T-helper 2 cell (primary cell): ENCODE measurements around the gene GALNS.
A peak's percentile ranks its signal among the peaks of the same experiment; 100 is the strongest.
"Not testable (repeated sequence)": the region's sequence is repeated elsewhere in the genome, so short reads cannot be mapped to it uniquely, and the experiment has no call there.

Experiments used
- DNase-seq, 5 experiments: peaks; one replicate each; pipeline versions ENCODE4 v3.0.0 to v3.0.0-alpha.2; 2012 to 2022

GALNS gene

GRCh38 chr16:88834670-88835069 lies 22.1 kb downstream of the GALNS start:
- no peak for DNase-seq

GRCh38 chr16:88833086-88833485 lies 23.7 kb downstream of the GALNS start:
- DNase-seq, result no peak

DNA sequence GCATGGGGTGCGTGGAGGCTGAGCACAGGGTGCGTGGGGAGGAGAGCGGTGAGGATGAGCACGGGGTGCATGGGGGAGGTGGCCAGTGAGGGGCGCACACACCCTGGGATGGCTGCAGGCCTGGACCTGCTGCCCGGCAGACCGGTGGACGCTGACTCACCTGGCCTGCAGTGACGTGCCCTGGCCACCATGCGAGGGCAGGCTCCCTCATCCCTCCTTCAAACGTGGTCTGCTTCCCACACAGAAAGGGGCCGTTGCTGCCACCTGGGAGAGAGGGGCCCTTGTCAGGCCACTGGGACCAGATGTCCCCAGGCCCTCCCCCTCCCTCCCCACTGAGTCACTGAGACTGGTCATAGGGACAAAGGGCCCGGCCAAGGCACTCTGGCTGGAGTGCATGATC lies 24.9 kb downstream of the GALNS start:
- no peak for DNase-seq

GRCh38 chr16:88830783-88831182 lies 26.0 kb downstream of the GALNS start:
- DNase-seq, result no peak

- DNase-seq, result no peak
Observed at GRCh38 chr16:88830258-88830657, 26.5 kb downstream of the GALNS start.

GRCh38 chr16:88828711-88829110 lies 28.0 kb downstream of the GALNS start:
- DNase-seq, result no peak

DNA sequence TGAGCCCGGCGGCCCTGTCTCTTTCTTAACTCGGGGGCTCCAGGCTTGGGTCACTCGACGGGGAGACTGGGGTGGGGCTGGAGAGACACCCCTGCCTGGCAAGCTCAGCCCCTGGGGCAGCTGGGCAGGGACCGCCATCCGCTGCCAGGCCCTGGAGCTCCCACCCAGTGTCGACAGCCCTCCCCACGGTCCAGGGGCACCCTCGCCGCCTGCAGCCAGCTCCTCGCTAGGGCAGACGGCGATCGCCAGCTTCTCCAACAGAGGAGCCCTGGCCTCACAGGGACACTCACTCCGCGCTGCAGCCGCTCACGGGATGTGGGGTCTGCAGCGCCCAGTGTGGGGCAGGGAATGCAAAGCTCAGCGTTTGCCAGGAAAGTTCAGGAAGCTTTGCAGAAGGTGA lies 29.0 kb downstream of the GALNS start:
- DNase-seq, result no peak

- no peak for DNase-seq
Observed at GRCh38 chr16:88826070-88826840, 30.5 kb downstream of the GALNS start.

- no peak for DNase-seq
Observed at GRCh38 chr16:88825146-88825545, 31.6 kb downstream of the GALNS start.

DNA sequence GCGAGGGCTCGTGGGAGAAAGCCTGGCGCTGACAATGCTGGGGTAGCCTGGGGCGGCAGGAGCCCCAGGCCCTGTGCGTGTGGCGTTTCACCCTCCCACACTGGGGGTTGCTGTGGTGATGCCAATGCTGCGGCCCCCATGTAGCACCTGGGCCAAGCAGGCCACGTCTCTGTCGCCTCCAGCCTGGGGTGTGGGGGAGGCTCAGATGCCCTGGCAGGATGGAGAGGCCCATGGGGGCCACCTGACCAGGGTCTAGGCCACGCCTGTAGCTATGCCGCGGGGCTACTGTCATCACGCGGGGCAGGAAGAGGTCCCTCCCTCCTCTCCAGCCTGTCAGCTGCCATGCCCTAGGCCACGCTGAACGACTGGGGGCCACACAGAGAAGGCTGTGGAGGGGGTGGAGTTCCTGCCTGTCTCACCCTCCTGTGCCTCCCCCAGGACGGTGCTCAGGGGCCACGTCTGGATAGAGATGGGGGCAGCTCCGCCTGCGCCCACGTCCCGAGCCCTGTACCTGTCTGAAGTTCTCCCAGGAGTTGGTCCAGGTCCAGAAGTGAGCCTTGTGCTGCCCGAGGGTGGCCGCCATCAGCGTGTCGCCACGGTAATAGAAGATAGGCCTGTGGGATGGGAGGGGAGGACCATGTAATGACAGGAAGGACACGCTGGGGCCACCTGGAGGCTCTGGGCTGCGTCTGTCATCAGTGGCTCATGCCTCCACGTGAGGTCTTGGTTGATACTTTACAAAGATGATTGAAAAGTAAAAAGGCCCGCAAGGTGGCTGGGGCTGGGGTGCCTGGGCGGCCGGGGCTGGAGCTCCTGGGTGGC lies 32.3 kb downstream of the GALNS start:
- DNase-seq, result no peak

GRCh38 chr16:88823646-88824045 lies 33.1 kb downstream of the GALNS start:
- DNase-seq, result not testable (repeated sequence)

GRCh38 chr16:88822281-88823040 lies 34.3 kb downstream of the GALNS start:
- DNase-seq, result no peak

- DNase-seq, result no peak
Observed at GRCh38 chr16:88821168-88821850, 35.4 kb downstream of the GALNS start.

- DNase-seq, result no peak
Observed at GRCh38 chr16:88820385-88821025, 36.2 kb downstream of the GALNS start.

- DNase-seq, result no peak
Observed at GRCh38 chr16:88819126-88819525, 37.6 kb downstream of the GALNS start.

DNA sequence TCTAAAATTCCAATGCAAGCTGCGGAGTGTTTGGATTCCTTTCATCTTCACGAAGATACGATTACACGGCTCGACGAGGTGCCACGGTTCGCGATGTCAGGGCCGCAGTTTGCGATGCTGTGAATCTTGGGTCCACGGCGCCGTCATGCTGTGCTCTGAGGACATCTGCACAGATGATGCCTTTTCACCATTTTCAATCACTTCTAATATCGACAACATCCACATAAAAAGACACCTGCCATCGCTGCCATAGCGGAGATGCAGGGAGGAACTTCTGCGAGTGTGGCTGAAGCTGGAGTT lies 38.2 kb downstream of the GALNS start:
- DNase-seq, result no peak

- DNase-seq, result no peak
Observed at GRCh38 chr16:88817785-88818574, 38.8 kb downstream of the GALNS start.

- no peak for DNase-seq
Observed at GRCh38 chr16:88816736-88817535, 39.8 kb downstream of the GALNS start.

DNA sequence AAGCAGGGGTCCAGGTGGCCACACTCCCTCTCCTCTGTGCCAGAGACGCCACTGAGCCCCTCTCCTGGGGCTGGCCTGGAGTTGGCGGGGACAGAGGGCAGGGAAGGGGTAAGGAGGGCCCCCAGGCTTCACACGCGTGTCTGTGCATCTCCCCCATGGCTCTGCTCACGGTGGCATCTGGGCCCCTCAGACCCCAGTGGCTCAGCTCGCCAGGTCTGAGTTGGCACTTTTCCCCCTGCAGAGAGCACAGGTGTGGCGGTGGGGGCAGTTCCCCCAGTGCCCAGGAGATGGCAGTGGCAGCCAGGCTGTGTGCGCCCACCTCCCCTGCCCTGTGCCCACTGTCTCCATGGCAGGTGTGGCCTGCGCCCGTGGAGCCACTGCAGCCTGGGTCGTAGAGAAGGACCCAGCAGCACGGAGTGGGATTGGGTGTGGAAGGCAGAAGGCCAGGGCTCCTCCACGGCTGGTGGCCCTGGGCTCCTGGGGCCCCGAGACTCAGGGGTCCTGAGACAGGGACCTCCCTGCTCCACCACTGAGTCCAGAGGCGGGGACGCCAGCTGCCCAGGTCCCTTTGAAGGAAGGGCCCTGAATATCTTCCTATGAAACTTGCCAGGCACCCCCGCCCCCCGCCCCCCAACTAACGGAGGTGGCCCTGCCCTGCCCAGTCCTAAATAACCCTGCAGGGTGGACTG lies 40.7 kb downstream of the GALNS start:
- DNase-seq, result peak in 3 of 5 experiments; percentile 32 to 54 (median 35)

DNA sequence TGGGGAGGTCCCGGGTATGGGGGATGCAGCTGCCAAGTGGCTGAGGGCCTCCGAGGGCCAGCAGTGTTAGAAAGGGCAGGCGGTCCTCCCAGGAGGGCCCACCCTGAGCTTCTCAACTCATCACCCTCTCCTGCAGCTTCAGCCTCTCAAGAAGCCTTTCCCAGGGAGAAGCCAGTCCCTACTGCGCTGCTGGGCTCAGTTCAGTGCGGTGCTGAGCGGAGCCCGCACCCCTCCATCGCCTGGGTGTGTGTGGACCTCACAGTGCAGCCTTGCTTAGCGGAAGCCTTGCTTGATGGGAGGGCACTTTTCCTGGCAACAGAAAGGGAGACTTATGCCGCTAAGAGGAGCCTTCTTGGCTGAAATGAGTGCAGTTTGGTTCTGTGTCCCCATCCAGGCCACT lies 41.5 kb downstream of the GALNS start:
- no peak for DNase-seq
